ENCODE results near the gene TPSAB1.

DNA sequence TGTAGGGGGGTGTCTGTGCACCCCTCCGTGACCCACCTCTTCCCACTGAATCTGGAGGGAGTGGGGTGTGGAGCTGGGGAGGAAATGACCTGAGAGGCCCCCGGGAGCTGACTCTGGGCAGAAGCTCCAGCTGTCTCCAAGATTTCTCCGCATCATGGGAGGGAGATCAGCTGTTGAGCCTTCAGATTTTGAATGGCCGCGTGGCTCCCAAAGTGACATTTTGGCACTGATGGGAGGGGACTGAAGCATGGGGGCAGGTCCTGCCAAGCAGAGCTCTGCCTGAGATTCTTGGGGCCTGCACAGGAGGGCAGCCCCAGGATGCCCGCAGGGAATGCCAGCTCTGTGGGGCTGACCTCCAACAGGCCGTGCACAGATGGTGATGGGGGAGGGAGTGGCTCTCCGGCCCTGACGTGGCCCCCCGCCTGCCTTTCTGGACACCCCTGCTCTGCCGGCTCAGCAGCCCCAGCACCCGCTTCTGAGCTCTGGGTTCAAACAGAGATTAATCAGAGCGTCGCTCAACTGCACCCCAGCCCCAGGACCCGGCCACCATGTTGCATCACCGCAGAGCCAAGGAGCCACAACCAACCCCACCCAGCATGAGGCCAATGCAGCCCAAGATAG, 43.6 kb downstream of the TPSAB1 start:
- no peak for TF ChIP-seq EZH2 (IDR thresholded peaks at IDR 0.05; ENCODE audit: insufficient read depth, low read length)
- TF ChIP-seq, protein P1, sequence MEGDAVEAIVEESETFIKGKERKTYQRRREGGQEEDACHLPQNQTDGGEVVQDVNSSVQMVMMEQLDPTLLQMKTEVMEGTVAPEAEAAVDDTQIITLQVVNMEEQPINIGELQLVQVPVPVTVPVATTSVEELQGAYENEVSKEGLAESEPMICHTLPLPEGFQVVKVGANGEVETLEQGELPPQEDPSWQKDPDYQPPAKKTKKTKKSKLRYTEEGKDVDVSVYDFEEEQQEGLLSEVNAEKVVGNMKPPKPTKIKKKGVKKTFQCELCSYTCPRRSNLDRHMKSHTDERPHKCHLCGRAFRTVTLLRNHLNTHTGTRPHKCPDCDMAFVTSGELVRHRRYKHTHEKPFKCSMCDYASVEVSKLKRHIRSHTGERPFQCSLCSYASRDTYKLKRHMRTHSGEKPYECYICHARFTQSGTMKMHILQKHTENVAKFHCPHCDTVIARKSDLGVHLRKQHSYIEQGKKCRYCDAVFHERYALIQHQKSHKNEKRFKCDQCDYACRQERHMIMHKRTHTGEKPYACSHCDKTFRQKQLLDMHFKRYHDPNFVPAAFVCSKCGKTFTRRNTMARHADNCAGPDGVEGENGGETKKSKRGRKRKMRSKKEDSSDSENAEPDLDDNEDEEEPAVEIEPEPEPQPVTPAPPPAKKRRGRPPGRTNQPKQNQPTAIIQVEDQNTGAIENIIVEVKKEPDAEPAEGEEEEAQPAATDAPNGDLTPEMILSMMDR (IDR thresholded peaks at IDR 0.05; ENCODE audit: insufficient read depth, low read depth, low read length): no peak
